ENCODE results near the gene GRAMD2B.

GRAMD2B gene

GRCh38 chr5:126516852-126517251, 93.6 kb downstream of the GRAMD2B start:
- TF ChIP-seq EGR1 (IDR thresholded peaks at IDR 0.05) (no peak), RAD21 (IDR thresholded peaks at IDR 0.05; ENCODE audit: low read depth) (no peak), CEBPB (IDR thresholded peaks at IDR 0.05) (no peak), USF1 (IDR thresholded peaks at IDR 0.05) (no peak), EP300 (IDR thresholded peaks at IDR 0.05; ENCODE audit: borderline replicate concordance) (no peak), NFIC (IDR thresholded peaks at IDR 0.05) (no peak), YY1 (IDR thresholded peaks at IDR 0.05; ENCODE audit: low read depth) (no peak), TEAD4 (IDR thresholded peaks at IDR 0.05) (no peak), CREB1 (IDR thresholded peaks at IDR 0.05; ENCODE audit: low read depth) (no peak), ZBTB7A (IDR thresholded peaks at IDR 0.05; ENCODE audit: low read depth) (no peak), FOXM1 (IDR thresholded peaks at IDR 0.05; ENCODE audit: borderline replicate concordance, low read depth) (no peak), TCF12 (IDR thresholded peaks at IDR 0.05; ENCODE audit: low read depth) (no peak), TAF1 (IDR thresholded peaks at IDR 0.05; ENCODE audit: low read depth) (no peak)
- TF ChIP-seq, protein P1, sequence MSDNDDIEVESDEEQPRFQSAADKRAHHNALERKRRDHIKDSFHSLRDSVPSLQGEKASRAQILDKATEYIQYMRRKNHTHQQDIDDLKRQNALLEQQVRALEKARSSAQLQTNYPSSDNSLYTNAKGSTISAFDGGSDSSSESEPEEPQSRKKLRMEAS (IDR thresholded peaks at IDR 0.05), result no peak
- TF ChIP-seq, protein P2, sequence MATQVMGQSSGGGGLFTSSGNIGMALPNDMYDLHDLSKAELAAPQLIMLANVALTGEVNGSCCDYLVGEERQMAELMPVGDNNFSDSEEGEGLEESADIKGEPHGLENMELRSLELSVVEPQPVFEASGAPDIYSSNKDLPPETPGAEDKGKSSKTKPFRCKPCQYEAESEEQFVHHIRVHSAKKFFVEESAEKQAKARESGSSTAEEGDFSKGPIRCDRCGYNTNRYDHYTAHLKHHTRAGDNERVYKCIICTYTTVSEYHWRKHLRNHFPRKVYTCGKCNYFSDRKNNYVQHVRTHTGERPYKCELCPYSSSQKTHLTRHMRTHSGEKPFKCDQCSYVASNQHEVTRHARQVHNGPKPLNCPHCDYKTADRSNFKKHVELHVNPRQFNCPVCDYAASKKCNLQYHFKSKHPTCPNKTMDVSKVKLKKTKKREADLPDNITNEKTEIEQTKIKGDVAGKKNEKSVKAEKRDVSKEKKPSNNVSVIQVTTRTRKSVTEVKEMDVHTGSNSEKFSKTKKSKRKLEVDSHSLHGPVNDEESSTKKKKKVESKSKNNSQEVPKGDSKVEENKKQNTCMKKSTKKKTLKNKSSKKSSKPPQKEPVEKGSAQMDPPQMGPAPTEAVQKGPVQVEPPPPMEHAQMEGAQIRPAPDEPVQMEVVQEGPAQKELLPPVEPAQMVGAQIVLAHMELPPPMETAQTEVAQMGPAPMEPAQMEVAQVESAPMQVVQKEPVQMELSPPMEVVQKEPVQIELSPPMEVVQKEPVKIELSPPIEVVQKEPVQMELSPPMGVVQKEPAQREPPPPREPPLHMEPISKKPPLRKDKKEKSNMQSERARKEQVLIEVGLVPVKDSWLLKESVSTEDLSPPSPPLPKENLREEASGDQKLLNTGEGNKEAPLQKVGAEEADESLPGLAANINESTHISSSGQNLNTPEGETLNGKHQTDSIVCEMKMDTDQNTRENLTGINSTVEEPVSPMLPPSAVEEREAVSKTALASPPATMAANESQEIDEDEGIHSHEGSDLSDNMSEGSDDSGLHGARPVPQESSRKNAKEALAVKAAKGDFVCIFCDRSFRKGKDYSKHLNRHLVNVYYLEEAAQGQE (IDR thresholded peaks at IDR 0.05; ENCODE audit: low read depth), result no peak

DNA sequence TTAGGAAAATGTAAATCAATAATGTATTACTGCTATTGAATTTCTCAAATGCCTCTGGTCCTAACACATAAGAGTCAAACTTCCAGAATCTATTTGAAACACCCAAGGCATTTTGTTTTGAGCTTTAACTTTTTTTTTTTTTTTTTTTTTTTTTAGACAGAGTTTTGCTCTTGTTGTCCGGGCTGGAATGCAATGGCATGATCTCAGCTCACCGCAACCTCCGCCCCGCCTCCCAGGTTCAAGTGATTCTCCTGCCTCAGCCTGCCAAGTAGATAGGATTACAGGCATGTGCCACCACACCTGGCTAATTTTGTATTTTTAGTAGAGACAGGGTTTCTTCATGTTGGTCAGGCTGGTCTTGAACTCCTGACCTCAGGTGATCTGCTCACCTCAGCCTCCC, 96.0 kb downstream of the GRAMD2B start:
- TF ChIP-seq TEAD4 (IDR thresholded peaks at IDR 0.05), result peak; percentile 57; the same call in 1 of the 2 replicates

- TF ChIP-seq NFIC (IDR thresholded peaks at IDR 0.05), result 0 out of 2 replicates have a peak, but pooled peaks have one; percentile 19
- no peak for TF ChIP-seq CEBPB (IDR thresholded peaks at IDR 0.05)
- TF ChIP-seq YY1 (IDR thresholded peaks at IDR 0.05; ENCODE audit: low read depth), result no peak
Observed at GRCh38 chr5:126519637-126520592, 96.7 kb downstream of the GRAMD2B start.

- TF ChIP-seq, protein P2 (IDR thresholded peaks at IDR 0.05; ENCODE audit: low read depth), result no peak
- no peak for TF ChIP-seq CEBPB (IDR thresholded peaks at IDR 0.05)
- TF ChIP-seq RAD21 (IDR thresholded peaks at IDR 0.05; ENCODE audit: low read depth), result no peak
- TF ChIP-seq TAF1 (IDR thresholded peaks at IDR 0.05; ENCODE audit: low read depth), result no peak
- TF ChIP-seq TCF12 (IDR thresholded peaks at IDR 0.05; ENCODE audit: low read depth), result no peak
- no peak for TF ChIP-seq EP300 (IDR thresholded peaks at IDR 0.05; ENCODE audit: borderline replicate concordance)
- no peak for TF ChIP-seq NFIC (IDR thresholded peaks at IDR 0.05)
Observed at GRCh38 chr5:126520593-126520953, 97.4 kb downstream of the GRAMD2B start.

DNA sequence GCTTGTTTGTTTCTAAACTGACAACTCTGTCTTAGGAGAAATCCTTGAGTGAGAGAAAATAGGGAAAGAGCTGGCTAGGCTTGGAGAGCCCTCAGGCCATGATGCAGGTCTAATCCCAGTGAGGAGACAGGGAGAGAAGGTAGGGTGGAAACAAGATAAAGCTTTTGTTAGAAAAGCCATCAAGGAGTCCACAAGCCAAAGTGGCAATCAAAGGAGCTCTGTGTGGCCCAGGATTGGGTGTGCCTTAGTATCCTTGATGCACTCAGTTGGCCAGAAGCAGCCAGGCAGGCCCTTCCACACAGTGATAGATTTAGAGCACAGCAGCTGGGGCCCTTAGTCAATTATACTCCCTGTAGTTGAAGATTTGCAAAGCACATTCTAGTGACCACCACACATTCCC, 97.9 kb downstream of the GRAMD2B start:
- TF ChIP-seq, protein P1 (IDR thresholded peaks at IDR 0.05), result no peak
- TF ChIP-seq TCF12 (IDR thresholded peaks at IDR 0.05; ENCODE audit: low read depth) (no peak), EP300 (IDR thresholded peaks at IDR 0.05; ENCODE audit: borderline replicate concordance) (no peak)

DNA sequence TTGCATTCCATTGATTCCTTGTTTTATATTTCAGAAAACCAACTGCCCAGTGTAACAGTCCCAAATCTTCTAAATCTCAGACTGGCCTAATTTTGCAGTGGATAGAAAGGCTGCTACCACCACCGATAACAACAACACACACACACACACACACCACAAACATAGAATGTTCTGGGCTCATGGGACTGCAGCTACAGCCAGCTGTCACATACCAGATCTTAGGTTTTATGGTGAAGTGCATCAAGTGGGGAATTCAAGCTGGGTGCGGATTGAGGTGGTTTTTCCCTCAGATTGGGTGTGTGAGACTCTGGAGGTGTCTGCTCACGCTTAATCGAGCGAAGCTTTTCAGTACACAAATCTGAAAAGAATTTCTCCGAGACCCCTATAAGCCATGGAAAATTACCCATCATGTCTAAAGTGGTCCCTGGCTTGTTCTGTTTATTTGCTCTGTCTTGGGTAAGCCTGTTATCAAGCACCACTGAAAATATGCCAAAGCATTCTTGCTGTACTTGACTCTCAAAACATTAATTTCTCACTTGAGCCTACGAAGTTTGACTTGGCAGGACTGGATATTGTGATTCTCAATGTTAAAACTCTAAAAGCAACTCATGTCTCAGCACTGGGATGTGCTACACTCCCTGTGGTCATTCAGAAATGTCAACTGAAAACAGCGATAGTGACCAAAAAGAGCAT, 100.8 kb downstream of the GRAMD2B start:
- TF ChIP-seq CREB1 (IDR thresholded peaks at IDR 0.05; ENCODE audit: low read depth) (no peak), TEAD4 (IDR thresholded peaks at IDR 0.05) (no peak), CEBPB (IDR thresholded peaks at IDR 0.05) (no peak), TAF1 (IDR thresholded peaks at IDR 0.05; ENCODE audit: low read depth) (no peak), EGR1 (IDR thresholded peaks at IDR 0.05) (no peak), ZBTB7A (IDR thresholded peaks at IDR 0.05; ENCODE audit: low read depth) (no peak), USF1 (IDR thresholded peaks at IDR 0.05) (no peak), NFIC (IDR thresholded peaks at IDR 0.05) (no peak), RAD21 (IDR thresholded peaks at IDR 0.05; ENCODE audit: low read depth) (no peak), TCF12 (IDR thresholded peaks at IDR 0.05; ENCODE audit: low read depth) (no peak), EP300 (IDR thresholded peaks at IDR 0.05; ENCODE audit: borderline replicate concordance) (no peak), YY1 (IDR thresholded peaks at IDR 0.05; ENCODE audit: low read depth) (no peak)
- TF ChIP-seq, protein P1 (IDR thresholded peaks at IDR 0.05), result no peak
- TF ChIP-seq, protein P2 (IDR thresholded peaks at IDR 0.05; ENCODE audit: low read depth), result no peak

Measured in Ishikawa (cell line).